Activated CD4-positive, alpha-beta T cell treated with anti-CD3 and anti-CD28 coated beads, Interleukin-2, Interleukin-4, amounts not matched to agents 100 ng/mL and 50 ng/mL, durations not matched to agents 16 hours and 8 hours (primary cell): Measurements from ENCODE around the gene GPBP1L1.
"Not testable (repeated sequence)": the region's sequence is repeated elsewhere in the genome, so short reads cannot be mapped to it uniquely, and the experiment has no call there.

Experiments used
- DNase-seq: peaks from one replicate; pipeline ENCODE4 v3.0.0-alpha.2; 2020; ENCODE audit warnings: low spot score

GPBP1L1 gene, protein sequence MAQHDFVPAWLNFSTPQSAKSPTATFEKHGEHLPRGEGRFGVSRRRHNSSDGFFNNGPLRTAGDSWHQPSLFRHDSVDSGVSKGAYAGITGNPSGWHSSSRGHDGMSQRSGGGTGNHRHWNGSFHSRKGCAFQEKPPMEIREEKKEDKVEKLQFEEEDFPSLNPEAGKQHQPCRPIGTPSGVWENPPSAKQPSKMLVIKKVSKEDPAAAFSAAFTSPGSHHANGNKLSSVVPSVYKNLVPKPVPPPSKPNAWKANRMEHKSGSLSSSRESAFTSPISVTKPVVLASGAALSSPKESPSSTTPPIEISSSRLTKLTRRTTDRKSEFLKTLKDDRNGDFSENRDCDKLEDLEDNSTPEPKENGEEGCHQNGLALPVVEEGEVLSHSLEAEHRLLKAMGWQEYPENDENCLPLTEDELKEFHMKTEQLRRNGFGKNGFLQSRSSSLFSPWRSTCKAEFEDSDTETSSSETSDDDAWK

DNA sequence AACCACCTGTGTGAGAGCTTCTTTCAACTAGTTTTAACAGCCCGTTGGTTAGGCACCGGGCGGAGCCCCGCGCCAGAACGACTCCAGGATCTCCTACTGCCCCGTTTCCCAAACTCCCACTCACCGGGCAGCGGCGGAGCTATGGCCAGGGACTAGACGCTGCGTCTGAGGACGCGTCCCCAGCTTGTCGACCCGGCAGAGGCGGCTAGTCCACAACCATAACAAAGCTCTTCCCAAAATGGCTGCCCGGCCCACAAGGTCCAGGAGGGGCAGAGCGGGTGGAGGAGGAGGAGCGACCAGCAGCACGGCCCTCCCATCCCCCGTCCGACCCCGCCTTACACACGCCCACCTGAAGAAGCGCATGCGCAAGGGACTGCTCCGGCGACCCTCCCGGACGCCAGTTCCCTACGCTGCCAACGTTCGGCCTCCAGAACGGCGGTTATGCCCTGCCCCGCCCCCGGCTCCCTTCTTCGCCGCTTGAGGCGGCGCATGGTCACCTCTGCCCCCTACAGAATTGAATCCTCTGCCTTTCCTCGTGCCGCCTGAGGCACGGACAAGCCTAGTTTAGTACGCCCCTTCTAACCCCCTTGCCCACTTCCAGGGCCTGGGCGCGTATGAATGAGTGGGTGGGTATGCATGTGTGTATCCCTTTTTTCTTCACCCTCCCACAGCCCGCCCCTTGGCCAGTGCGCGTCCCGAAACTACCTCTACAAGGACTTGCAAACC, at the start of gene GPBP1L1:
TSS of gene GPBP1L1 (minus strand) at position 246 of the 726 bp plus-strand sequence. CDS start 27,446 bp downstream, outside the sequence.
- DNase-seq: peak; percentile 98

DNA sequence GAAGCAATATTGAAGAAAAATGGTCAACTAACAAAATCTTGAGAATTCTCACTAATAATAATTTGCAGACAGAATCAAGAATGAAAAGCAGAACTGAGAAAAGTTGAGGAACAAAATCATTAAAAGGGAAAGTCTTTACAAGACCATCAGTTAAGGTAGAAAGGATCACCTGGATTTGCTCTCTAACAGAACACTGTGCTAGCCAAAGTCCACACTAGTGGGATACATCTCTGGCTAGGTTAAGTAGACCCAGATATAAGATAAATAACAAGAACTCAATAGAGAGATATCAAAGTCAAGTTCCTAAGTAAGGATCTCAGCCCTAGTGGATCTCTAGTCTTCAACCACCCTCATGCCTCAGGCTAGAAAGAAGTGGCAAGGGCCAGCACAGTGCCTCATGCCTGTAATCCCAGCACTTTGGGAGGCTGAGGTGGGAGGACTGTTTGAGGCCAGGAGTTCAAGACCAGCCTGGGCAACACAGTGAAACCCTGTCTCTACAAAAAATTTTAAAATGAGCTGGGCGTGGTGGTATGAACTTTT, 44.5 kb upstream of the GPBP1L1 start:
- no peak for DNase-seq

DNA sequence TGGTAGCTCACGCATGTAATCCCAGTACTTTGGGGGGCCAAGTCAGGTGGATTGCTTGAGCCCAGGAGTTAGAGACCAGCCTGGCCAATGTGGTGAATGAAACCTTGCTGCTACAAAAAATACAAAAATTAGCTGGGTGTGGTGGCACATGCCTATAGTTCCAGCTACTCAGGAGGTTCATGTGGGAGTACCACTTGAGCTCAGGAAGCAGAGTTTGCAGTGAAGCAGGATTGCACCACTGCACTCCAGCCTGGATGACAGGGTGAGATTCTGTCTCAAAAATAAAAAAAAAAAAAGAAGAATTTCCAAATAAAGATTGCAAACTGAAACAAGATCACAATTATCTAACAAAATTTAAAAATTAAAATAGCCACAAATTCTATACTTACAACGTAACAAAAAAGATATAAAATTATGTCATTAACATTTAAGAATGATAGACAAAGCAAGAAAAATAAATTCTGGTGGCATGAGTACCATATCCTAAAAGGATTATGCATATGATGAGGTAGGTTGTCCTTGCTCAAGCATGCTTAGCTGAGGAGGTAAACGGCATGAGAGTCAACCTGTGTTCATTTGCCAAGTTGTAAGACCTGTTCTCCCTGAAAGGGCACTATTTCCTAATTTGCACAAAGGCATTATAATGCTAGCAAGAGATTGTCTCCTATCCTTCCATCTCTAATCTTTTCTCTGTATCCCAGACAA, 43.9 kb upstream of the GPBP1L1 start:
- DNase-seq: no peak

DNA sequence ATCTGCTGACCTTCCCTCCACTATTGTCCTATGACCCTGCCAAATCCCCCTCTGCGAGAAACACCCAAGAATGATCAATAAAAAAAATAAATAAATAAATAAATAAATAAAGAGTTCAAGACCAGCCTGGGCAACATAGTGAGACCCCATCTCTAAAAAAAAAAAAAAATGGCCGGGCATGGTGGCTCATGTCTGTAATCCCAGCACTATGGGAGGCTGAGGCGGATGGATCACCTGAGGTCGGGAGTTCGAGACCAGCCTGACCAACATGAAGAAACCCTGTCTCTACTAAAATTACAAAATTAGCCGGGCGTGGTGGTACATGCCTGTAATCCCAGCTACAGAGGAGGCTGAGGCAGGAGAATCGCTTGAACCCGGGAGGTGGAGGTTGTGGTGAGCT, 39.7 kb upstream of the GPBP1L1 start:
- DNase-seq: not testable (repeated sequence)

DNA sequence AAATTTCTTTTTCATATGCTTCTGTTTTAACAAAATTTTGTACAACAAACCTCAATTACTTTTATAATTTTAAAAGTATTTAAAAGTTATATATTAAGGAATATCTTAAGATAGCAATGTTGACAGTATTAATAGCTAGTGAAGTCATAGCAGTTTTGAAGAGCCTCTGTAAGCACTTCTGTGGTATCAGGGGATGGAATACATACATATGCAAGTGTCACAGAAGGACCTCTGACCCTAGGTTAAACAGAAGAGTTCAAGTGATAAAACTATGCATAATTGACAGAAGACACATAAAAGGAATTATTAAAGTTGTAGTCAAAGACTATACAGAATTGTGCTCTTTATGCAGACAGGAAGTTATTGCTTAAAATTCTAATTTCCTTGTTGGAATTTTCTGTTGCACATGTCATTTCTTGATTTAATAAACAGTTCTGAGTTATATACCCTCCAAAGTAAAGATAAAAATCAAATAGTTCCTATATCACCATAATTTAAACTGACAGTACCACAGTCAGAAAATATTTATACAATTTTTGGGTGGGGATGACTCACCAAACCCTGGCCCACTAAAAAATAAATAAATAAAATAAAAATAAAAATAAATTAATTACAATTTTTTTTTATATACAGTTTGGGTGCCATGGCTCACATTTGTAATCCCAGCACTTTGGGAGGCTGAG, 37.1 kb upstream of the GPBP1L1 start:
- DNase-seq: no peak

DNA sequence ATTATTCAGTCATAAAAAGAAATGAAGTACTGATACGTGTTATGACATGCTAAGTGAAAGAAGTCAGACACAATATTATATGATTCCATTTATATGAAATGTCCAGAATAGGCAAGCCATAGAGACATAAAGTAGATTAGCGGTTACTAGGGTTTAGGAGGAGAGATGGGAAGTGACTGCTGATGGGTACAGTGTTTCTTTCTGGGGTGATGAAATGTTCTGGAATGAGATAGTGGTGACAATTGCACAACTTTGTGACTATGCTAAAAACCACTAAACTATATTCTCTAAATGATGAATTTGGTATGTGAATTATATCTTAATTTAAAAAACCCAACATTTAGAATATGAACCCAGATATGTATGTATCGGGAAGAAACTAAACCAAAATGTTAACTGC, 36.5 kb upstream of the GPBP1L1 start:
- no peak for DNase-seq

DNA sequence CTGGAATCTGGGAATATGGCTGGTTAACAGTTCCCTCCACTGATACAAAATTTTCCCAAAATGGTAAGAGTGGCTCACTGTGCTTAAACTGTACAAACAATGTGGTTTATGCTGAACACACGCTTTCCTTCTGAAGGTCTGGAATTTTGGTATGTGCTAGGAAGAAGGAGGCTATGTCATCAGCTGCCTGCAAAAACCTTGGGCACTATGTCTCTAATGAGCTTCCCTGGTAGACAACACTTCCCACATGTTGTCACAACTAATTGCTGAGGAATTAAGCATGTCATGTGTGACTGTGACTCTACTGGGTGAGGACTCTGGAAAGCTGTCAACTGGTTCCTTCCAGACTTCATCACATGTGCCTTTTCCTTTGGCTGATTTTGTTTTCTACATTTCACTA, 34.9 kb upstream of the GPBP1L1 start:
- no peak for DNase-seq

DNA sequence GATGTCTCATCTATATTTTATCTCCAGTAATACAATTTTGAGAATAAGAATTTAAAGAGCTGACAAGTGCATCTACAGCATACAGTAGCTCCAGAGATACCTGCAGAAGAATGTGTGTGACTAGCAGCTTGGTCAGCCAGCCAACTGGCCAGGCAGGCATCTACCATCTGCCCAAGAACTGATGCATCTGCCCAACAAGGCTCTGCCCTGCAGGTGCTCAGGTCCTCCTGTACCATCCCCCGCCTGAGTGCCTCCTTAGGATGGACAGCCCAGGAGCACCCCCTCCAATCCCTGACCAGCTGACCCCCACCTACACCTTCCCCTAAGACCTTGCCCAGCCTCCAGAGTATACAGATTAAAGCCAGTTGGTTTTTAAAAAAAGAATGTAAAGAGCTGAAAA, 32.0 kb upstream of the GPBP1L1 start:
- no peak for DNase-seq

DNA sequence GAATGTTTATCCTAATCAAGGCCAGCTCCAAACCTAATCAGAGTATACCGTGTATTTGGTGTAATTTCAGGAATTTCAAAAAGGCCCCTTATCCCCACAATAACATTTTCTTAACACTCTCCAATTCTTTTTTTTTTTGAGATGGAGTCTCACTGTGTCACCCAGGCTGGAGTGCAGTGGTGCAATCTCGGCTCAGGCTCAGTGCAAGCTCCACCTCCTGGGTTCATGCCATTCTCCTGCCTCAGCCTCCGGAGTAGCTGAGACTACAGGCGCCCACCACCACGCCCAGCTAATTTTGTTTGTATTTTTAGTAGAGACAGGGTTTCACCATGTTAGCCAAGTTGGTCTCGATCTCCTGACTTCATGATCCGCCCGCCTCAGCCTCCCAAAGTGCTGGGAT, 31.1 kb upstream of the GPBP1L1 start:
- not testable (repeated sequence) for DNase-seq

DNA sequence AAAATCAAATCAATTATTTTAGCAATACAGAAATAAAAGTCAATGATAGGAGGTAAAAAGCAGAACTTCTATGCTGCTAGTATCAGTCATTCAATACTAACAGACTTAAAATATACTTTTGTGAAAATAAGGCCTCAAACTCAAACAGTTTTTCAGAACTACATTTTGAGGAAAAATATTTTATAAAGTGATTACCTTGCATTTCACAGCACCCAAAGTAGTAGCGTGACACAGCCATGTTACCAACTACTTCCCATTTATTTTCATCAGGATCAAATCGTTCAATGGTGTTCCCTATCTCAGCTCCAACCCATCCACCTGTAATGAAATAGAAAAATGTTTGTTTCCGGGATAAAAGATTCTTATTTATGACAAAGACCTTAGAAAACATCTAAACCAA, 30.4 kb upstream of the GPBP1L1 start:
- DNase-seq: no peak

DNA sequence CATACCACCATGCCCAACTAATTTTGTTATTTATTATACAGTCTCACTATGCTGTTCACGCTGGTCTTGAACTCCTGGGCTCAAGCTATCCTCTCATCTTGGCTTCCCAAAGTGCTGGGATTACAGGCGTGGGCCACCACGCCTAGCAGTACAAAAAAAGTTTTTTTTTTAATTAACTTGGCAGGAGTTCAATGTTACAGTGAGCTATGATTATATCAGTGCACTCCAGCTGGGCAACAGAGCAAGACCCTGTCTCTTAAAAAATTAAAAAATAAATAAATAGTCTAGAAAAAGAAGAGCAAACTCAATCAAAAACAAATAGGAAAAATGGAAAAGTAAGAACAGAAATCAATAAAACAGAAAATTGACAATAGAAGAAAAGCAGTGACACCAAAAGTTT, 27.4 kb upstream of the GPBP1L1 start:
- DNase-seq: no peak

DNA sequence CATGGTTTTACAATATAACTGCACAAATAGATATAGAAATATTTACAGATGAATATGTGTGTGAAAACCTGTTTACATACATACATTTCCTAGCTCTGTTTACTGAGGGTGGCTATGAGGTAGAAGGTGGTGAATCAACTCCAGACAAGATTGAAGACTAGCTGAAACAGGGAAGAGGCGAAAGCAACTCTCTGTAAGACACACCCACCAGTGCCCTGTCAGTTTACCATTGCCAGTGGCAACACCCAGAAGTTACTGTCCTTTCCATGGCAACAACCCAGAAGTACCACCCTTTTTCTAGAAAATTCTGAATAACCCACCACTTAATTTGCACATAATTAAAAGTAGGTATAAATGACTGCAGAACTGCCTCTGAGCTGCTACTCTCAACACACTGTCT, 18.3 kb upstream of the GPBP1L1 start:
- no peak for DNase-seq

DNA sequence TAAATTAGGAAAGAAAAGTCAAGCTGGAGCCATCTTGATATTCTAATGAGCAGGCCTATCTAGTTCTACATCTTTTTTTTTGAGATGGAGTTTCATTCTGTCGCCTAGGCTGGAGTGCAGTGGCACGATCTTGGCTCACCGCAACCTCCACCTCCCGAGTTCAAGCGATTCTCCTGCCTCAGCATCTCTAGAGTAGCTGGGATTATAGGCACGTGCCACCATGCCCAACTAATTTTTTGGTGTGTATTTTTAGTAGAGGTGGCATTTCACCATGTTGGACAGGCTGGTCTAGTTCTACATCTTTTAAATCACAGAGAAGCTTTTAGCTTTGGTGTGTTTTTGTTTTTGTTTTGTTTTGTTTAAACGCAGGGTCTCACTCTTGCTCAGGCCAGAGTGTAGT, 8.5 kb upstream of the GPBP1L1 start:
- no peak for DNase-seq

DNA sequence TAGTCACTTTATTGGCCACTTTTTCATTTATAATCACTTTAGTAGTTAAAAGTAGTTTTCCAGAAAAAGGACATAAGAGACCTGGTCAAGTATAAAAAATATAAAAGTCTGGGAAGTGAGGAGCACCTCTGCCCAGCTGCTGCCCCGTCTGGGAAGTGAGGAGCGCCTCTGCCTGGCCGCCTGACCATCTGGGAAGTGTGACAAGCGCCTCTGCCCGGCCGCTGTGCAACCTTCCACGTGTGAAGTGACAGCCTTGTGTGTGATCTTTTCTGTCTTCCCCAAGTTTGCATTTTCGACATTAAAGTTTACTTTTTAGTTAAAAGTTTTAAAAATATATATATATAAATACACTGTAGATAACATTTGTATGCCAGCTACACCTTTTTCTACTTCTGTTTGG, 7.5 kb upstream of the GPBP1L1 start:
- DNase-seq: not testable (repeated sequence)

DNA sequence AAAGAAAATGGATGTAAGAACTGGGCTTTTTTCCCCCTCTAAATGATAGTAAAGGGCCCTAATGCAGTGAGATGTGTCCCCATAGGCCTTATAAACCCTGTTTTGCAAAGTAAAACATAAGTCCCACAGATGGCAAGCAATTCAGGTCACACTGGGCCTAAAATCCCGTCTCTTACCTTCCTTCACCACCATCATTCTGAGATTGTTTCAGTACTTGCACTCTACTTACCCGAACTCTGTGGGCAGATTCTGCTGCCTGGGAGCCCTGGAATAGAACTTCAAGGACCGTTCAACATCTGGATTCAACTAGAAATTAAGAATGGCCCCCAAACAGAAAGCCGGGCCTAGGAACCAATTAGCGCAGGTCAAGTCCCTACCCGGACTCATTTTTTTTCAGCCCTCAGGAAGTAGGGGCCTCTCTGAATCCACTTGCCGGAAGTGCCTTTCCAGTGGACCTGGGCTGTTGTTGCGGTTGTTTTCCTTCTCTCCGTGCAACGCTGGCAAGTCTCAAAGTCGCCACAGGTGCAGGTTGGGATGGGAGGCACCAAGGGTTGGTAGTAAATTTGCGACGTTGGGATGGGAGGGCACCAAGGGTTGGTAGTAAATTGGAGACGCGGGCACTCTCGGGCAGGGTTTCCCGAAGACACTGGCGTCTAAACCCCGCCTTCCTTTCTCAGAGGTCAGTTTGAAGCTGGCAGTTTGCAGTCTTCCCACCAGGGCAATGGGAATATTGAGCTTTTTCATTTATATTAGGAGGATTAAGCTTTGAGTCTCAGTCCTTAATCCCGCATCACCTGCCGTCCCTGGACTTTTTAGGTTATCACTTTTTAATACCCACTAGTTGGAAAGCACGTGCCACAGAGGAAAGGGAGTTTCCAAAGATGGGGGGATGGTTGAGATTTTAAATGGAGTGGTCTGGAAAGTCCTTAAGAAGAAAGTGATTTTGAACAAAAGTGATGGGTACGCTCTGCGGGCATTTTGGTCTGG, 1.7 kb upstream of the GPBP1L1 start, which contains the start of gene TMEM69:
TSS of gene TMEM69 (plus strand) at position 428 of the 987 bp plus-strand sequence. CDS start 2,888 bp downstream, outside the sequence.
- peak; percentile 86 for DNase-seq

DNA sequence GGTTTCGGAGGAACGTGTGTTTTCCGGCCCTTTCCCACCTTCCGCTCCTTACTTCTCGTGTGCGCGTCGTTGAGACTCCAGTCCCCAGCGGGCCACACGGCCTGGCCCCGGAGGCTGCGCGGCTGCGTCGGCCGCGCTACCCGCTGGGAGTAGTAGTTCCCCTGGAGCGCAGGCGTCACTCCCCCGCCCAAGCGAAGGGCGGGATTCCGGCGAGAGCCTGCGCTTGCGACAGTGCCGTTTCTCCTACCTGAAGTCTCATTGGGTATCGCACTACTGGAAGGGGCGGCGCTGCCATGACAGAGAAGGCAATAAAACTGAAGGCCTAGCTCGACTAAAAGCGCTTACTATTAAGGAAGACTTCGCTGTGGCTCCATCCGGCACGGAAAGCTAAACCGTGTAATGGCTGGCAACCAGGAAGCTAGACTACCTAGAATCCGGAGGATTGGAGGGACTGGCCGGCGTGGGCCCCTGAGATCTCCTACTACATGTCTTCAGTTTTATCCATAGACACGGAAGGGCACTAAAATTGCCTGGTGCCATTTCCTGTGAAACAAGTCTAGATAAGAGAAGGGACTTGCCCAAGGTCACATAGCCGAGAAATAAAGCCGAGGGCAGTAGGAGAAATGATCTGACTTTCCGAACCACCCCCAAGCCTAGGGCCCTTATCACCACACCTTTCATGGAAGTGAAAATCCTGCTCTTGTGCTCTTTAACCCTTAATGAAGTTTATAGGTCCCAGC, 851 bp upstream of the GPBP1L1 start:
- DNase-seq: peak; percentile 99

DNA sequence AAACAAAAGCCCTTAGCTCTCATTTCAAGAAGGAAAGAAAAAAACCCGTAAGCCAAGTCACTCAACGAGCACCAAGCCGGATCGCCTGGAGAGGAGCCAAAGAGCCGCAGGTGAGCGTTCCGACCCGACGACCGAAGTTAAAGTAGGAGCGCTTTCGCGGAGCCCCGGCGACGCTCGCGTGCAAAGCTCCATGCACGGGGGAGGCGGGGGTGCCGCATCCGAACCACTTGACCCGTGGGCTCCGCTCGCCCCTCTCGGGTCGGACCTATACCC, 382 bp downstream of the GPBP1L1 start:
- DNase-seq: peak; percentile 46

DNA sequence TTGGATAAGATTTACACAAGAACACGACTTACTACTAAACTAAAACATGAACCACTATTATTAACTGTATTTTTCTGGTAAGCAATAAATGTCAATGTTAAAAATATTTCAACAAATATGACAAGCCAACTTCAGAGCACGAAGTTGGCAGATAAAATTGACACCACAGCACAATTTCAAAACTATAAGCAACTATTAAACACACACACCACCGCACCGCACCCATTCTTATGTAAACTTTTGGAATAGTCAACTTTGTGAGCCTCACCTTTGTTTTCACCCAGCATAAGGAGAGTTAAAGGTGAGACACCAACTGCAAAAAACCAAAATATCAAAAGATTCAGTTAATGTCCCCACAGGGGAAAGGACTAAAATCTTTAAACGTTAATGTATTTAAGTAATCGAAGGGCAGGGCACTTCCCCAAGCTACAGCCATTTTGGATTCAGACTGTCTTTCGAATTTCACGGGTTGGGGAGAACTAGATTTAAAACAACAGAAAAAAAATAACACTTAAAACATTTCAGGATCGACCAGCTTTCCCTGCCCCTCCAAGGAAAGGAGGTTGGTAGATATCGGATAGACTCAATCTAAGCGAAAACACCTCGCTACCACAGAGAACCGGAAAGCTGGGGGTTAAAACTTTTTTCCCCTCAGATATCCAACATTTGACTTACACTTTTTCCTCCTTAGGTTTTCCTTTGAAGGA, 872 bp downstream of the GPBP1L1 start:
- DNase-seq: no peak

DNA sequence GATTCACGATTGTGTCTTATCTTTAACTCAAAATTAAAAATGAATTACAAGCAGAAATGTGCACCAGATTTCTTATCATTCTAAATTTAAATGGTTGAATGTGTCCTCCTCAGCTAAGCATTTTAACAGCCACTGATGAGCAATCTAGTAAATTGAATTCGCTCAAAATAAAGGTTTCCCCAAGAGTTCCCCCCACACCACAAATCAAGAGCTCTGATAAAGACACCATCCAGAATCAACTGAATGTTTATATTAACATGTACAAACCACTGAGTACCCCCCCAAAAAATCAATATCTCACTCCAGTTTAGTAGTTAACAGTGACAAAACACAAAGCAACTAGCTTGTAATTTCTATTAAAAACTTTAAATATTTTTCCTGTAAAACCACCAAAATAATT, 1.9 kb downstream of the GPBP1L1 start:
- DNase-seq: no peak
